ENCODE data around the gene CFAP52.
A peak's percentile ranks its signal among the peaks of the same experiment; 100 is the strongest.
"Not testable (repeated sequence)": the region's sequence is repeated elsewhere in the genome, so short reads cannot be mapped to it uniquely, and the experiment has no call there.

The CFAP52 gene

GRCh38 chr17:9575381-9576101 is 901 bp upstream of the CFAP52 start, which contains the start of gene STX8:
TSS of gene STX8 (minus strand) at chr17:9575820. CDS start at chr17:9575808, 12 bp downstream.
- peak; percentile 90 for DNase-seq

- no peak for DNase-seq
These were observed 899 bp downstream of the CFAP52 start for GRCh38 chr17:9577373-9577709.

GRCh38 chr17:9587969-9588656 is 11.7 kb downstream of the CFAP52 start:
- no peak for DNase-seq

GRCh38 chr17:9594065-9594464 is 17.6 kb downstream of the CFAP52 start:
- no peak for DNase-seq

- not testable (repeated sequence) for DNase-seq
These were observed 21.2 kb downstream of the CFAP52 start for GRCh38 chr17:9597638-9598037.

- DNase-seq: no peak
These were observed 22.2 kb downstream of the CFAP52 start for GRCh38 chr17:9598661-9599060.

GRCh38 chr17:9604583-9604982 is 28.1 kb downstream of the CFAP52 start:
- DNase-seq: not testable (repeated sequence)

- DNase-seq: no peak
These were observed 30.0 kb downstream of the CFAP52 start for GRCh38 chr17:9606453-9606852.

GRCh38 chr17:9607058-9607457 is 30.6 kb downstream of the CFAP52 start:
- DNase-seq: not testable (repeated sequence)

- DNase-seq: no peak
These were observed 35.1 kb downstream of the CFAP52 start for GRCh38 chr17:9611557-9611956.

GRCh38 chr17:9612006-9612405 is 35.6 kb downstream of the CFAP52 start:
- no peak for DNase-seq

GRCh38 chr17:9615486-9615885 is 39.0 kb downstream of the CFAP52 start:
- DNase-seq: no peak

GRCh38 chr17:9622961-9623360 is 46.5 kb downstream of the CFAP52 start:
- DNase-seq: no peak

- peak; percentile 35 for DNase-seq
These were observed 52.1 kb downstream of the CFAP52 start for GRCh38 chr17:9628509-9628908.

GRCh38 chr17:9632741-9633140 is 56.3 kb downstream of the CFAP52 start:
- DNase-seq: no peak

- DNase-seq: no peak
These were observed 58.9 kb downstream of the CFAP52 start for GRCh38 chr17:9635340-9635739.

GRCh38 chr17:9636501-9636900 is 60.1 kb downstream of the CFAP52 start:
- no peak for DNase-seq

- not testable (repeated sequence) for DNase-seq
These were observed 63.9 kb downstream of the CFAP52 start for GRCh38 chr17:9640388-9640787.

GRCh38 chr17:9643611-9644010 is 67.2 kb downstream of the CFAP52 start:
- no peak for DNase-seq

- peak; percentile 83 for DNase-seq
These were observed 68.7 kb downstream of the CFAP52 start, which contains the start of gene USP43 for GRCh38 chr17:9644910-9645751. TSS of gene USP43 (plus strand) at chr17:9645517. CDS start at chr17:9645633, 116 bp downstream.

- DNase-seq: peak; percentile 68
These were observed 69.6 kb downstream of the CFAP52 start for GRCh38 chr17:9645851-9646545.

GRCh38 chr17:9646546-9646885 is 70.1 kb downstream of the CFAP52 start:
- DNase-seq: peak; percentile 29

GRCh38 chr17:9647014-9647413 is 70.6 kb downstream of the CFAP52 start:
- DNase-seq: peak; percentile 42

All from NCI-H69 (cell line).